ENCODE measurements around the gene BCAS3. TPM values are rescaled to one million over a fixed set of nuclear protein-coding genes. Genes with fewer than 3 reads are reported as not detected.

Gene BCAS3
- total RNA-seq, 1 donor from 2014 or later: 35.7 TPM

DNA sequence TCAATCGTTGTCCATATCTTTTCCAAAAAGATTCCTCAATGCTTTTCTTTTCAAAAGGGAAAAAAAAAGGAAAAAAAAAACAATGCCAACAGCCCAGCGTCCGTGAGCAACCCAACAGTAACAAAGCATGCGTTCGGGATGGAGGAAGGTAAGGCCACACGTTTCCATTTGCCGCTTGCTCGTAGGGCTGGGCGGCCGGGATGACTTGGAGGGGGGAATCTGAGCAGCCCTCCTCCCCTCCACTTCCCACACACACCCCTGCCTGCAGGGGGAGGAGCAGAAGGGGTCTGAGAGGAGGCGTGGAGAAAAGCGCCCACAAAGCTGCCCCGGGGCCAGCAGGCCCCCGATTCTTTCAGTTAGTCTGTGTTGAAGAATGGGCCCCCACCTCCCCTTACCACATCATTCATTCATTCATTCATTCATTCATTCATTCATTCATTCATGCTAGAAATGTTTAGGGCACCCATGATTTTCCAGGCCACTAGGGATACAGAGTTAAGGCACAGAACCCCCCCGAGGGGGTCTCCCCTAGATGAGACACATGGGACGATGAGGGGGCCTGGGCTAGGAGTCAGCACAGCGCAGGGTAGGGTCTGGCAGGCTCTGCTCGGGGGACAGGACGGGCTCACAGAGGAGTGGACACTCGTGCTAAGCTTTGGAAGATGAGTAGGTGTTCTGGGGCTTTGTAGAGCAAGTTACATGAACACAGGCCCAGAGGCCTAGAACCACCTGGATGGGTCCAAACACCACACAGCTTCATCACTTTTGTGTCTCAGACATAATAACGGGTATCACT, 711.1 kb downstream of the BCAS3 start:
- Mint-ChIP-seq H3K4me3 (ENCODE audit: unreplicated experiment) (no peak overlapping the region), H3K27ac (ENCODE audit: unreplicated experiment) (no peak overlapping the region), H3K27me3 (ENCODE audit: unreplicated experiment) (no peaks in the 10 kb centered on the region), H3K36me3 (ENCODE audit: unreplicated experiment) (peaks cover 2% of the 10 kb centered on the region), H3K9me3 (ENCODE audit: unreplicated experiment) (no peaks in the 10 kb centered on the region), H3K4me1 (ENCODE audit: unreplicated experiment) (peaks cover 9% of the 10 kb centered on the region)
- DNase-seq (ENCODE audit: extremely low spot score, unreplicated experiment): no peak
- TF ChIP-seq, protein P1, sequence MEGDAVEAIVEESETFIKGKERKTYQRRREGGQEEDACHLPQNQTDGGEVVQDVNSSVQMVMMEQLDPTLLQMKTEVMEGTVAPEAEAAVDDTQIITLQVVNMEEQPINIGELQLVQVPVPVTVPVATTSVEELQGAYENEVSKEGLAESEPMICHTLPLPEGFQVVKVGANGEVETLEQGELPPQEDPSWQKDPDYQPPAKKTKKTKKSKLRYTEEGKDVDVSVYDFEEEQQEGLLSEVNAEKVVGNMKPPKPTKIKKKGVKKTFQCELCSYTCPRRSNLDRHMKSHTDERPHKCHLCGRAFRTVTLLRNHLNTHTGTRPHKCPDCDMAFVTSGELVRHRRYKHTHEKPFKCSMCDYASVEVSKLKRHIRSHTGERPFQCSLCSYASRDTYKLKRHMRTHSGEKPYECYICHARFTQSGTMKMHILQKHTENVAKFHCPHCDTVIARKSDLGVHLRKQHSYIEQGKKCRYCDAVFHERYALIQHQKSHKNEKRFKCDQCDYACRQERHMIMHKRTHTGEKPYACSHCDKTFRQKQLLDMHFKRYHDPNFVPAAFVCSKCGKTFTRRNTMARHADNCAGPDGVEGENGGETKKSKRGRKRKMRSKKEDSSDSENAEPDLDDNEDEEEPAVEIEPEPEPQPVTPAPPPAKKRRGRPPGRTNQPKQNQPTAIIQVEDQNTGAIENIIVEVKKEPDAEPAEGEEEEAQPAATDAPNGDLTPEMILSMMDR (IDR thresholded peaks at IDR 0.05): no peak

DNA sequence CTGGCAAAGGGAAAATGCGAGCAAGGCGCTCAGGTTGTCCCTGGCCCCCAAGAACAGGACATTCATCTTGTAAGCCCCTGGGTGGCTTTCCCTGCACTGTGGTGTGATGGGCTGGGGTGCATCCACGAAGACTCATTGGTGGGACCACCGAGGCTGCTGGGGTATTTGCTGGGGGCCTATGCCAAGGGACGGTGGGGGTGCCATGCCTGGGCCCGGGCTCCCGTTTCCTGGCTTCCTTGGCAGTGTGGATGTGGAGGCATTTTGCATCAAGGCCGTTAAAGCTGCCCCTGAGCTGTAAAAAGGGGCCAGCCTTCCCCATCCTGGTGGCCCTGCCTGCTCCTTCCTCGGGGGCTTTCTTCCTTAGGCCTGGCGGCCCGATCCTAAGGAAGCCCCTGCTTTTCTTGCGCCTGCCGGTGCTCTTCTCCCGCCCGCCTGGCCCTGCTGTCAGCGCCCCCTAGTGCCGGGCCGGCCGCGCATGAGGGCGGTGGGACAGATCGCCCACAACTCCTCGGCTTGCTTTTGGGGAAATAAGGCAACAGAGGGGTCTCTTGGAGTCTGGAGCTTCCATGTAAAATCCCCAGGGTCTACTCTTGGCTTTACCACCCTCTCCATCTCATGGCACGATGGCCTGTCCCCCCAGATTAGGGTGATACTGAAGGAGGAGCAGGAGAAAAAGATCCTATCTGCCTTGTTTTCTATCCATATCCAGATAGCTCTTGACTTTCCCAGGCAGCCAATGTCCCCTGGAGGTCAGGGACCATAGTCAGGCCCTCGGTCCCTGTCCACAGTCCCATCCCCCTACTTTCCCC, 712.2 kb downstream of the BCAS3 start:
- DNase-seq (ENCODE audit: extremely low spot score, unreplicated experiment): no peak
- no peaks in the 10 kb centered on the region for H3K9me3 Mint-ChIP-seq (ENCODE audit: unreplicated experiment)
- no peak overlapping the region for H3K4me3 Mint-ChIP-seq (ENCODE audit: unreplicated experiment)
- peaks cover 2% of the 10 kb centered on the region for H3K36me3 Mint-ChIP-seq (ENCODE audit: unreplicated experiment)
- no peak overlapping the region for H3K27ac Mint-ChIP-seq (ENCODE audit: unreplicated experiment)
- H3K4me1 Mint-ChIP-seq (ENCODE audit: unreplicated experiment): peaks cover 14% of the 10 kb centered on the region
- H3K27me3 Mint-ChIP-seq (ENCODE audit: unreplicated experiment): no peaks in the 10 kb centered on the region
- TF ChIP-seq, protein P1 (IDR thresholded peaks at IDR 0.05): peak; percentile 92

DNA sequence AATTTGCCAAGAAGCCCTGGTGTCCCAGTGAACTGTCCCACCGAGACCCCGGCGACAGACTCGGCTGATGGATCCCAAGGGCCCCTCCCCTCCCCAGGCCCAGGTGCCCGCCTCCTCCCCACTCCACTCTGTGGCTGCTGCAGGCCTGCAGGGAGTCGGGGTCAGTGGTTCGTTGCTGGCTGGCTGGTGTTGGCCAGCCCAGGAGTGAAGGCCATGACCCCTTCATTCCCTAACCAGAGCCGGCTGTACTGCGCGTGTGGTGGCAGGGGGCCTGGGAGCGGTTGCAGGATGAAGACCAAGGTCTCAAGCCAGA, 712.8 kb downstream of the BCAS3 start:
- Mint-ChIP-seq H3K27me3 (ENCODE audit: unreplicated experiment) (no peaks in the 10 kb centered on the region), H3K27ac (ENCODE audit: unreplicated experiment) (no peak overlapping the region), H3K36me3 (ENCODE audit: unreplicated experiment) (peaks cover 2% of the 10 kb centered on the region), H3K4me3 (ENCODE audit: unreplicated experiment) (no peak overlapping the region), H3K9me3 (ENCODE audit: unreplicated experiment) (no peaks in the 10 kb centered on the region), H3K4me1 (ENCODE audit: unreplicated experiment) (peaks cover 13% of the 10 kb centered on the region)
- TF ChIP-seq, protein P1 (IDR thresholded peaks at IDR 0.05): no peak
- DNase-seq (ENCODE audit: extremely low spot score, unreplicated experiment): no peak

DNA sequence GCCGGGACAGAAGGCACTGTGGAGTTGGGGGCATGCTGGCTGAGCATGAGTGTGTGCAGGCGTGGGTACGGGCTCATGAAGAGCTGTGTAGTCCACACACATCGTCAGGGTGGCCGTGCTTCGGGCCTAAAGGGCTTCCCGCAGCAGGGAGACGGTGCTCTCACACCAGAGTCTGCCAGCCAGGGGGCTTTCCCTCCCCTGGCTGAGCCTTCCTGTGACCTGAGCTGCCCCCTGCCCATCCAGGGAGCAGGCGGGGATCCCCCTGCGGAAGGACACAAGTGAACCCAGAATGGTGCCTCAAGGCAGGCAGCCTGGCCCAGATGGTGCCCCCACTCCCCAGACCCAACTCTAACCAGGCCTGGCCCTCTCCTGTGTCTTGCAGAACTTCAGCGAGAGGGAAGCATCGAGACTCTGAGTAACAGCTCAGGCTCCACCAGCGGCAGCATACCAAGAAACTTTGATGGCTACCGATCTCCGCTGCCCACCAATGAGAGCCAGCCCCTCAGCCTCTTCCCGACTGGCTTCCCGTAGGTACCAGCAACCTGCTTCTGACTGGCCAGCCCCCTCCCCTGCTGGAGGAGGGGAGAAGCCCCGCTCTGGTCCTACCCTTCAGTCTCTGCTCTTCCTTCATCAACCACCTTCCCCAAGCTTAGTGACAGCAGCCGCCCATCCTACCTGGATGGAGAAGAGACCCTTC, 714.1 kb downstream of the BCAS3 start:
- Mint-ChIP-seq H3K27ac (ENCODE audit: unreplicated experiment) (no peak overlapping the region), H3K36me3 (ENCODE audit: unreplicated experiment) (peaks cover 2% of the 10 kb centered on the region), H3K9me3 (ENCODE audit: unreplicated experiment) (no peaks in the 10 kb centered on the region), H3K4me1 (ENCODE audit: unreplicated experiment) (peaks cover 13% of the 10 kb centered on the region), H3K4me3 (ENCODE audit: unreplicated experiment) (no peak overlapping the region), H3K27me3 (ENCODE audit: unreplicated experiment) (no peaks in the 10 kb centered on the region)
- no peak for DNase-seq (ENCODE audit: extremely low spot score, unreplicated experiment)
- TF ChIP-seq, protein P1 (IDR thresholded peaks at IDR 0.05): no peak

DNA sequence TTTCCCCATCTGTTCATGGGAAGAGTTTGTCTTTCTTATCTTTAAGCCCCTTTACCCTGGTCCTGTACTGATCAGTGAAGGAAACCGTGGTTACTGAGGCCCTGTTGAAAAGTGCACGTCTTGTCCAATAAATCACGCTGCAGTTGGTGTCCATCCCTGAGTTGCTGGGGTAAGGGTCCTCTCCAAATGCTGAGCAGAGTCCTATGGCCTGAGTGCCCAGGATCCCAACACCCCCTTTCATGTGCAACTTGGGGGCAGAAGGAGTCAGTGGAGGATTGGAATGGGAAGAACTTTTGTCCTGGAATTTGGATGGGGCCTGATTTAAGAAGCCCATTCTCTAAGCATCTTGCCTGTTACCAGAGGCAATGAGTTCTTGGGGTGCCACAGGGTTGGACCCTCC, 715.0 kb downstream of the BCAS3 start:
- Mint-ChIP-seq H3K27ac (ENCODE audit: unreplicated experiment) (no peak overlapping the region), H3K4me3 (ENCODE audit: unreplicated experiment) (no peak overlapping the region), H3K4me1 (ENCODE audit: unreplicated experiment) (peaks cover 13% of the 10 kb centered on the region), H3K27me3 (ENCODE audit: unreplicated experiment) (no peaks in the 10 kb centered on the region), H3K9me3 (ENCODE audit: unreplicated experiment) (no peaks in the 10 kb centered on the region), H3K36me3 (ENCODE audit: unreplicated experiment) (peaks cover 2% of the 10 kb centered on the region)
- TF ChIP-seq, protein P1 (IDR thresholded peaks at IDR 0.05): no peak
- no peak for DNase-seq (ENCODE audit: extremely low spot score, unreplicated experiment)
